Measurements from ENCODE around the gene AP2A1.

The AP2A1 gene

DNA sequence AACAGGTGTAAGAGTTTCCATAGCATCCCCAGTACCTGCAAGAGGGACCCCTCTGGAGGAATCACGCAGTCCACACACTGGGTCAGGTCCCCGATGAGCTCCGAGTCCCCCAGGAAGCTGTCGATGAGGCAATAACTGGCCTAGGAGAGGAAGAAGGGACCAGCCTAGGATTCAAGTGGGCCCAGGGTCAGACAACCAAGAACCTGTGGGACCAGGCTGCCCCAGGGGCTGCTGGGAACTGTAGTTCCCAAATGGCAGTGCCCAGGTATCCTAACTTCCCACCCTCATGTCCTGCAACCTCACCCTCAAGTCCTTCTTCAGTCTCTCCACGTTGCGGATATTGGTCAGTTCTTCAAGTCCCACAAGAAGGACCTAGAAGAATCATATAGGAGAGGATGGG lies 44.5 kb downstream of the AP2A1 start:
- no peak overlapping the region for H3K4me2 ChIP-seq (ENCODE audit: low read length)
- H3K4me3 ChIP-seq (ENCODE audit: low read length), result no peak overlapping the region
- no CpG with 5 or more reads among the region's 6 CpGs for WGBS (ENCODE audit: extremely low coverage, insufficient coverage, low lambda C conversion rate)
- H4K8ac ChIP-seq (ENCODE audit: low read depth, low read length), result no peak overlapping the region
- H2AK5ac ChIP-seq (ENCODE audit: low read length), result no peak overlapping the region
- DNase-seq, result no peak
- no peaks in the 10 kb centered on the region for H3K79me1 ChIP-seq (ENCODE audit: low read length)
- H2BK15ac ChIP-seq (replicated peaks; ENCODE audit: low read depth), result no peak overlapping the region
- no peaks in the 10 kb centered on the region for H3K79me2 ChIP-seq (ENCODE audit: control insufficient read depth, insufficient read depth, low read length)
- no peak overlapping the region for H3K27ac ChIP-seq (ENCODE audit: low read depth, low read length)
- no peaks in the 10 kb centered on the region for H3K27me3 ChIP-seq (ENCODE audit: insufficient read depth, low read length, poor library complexity)
- no peak overlapping the region for H3K9ac ChIP-seq (ENCODE audit: low read length)
- peaks cover 4% of the 10 kb centered on the region for H3K4me1 ChIP-seq (ENCODE audit: control insufficient read depth, low read depth, low read length)
- H3K18ac ChIP-seq (ENCODE audit: low read length), result no peak overlapping the region
- no peak overlapping the region for H4K5ac ChIP-seq (ENCODE audit: low read length)
- no peaks in the 10 kb centered on the region for H3K36me3 ChIP-seq (ENCODE audit: control insufficient read depth, insufficient read depth, low read length)
- no peak overlapping the region for H2BK120ac ChIP-seq (ENCODE audit: low read depth, low read length)
- no peak overlapping the region for H3K4ac ChIP-seq (ENCODE audit: low read depth, low read length)
- H3K56ac ChIP-seq (ENCODE audit: low read length), result no peak overlapping the region
- H2BK5ac ChIP-seq (ENCODE audit: low read length), result no peak overlapping the region
- H3K23ac ChIP-seq (ENCODE audit: low read length), result no peak overlapping the region

DNA sequence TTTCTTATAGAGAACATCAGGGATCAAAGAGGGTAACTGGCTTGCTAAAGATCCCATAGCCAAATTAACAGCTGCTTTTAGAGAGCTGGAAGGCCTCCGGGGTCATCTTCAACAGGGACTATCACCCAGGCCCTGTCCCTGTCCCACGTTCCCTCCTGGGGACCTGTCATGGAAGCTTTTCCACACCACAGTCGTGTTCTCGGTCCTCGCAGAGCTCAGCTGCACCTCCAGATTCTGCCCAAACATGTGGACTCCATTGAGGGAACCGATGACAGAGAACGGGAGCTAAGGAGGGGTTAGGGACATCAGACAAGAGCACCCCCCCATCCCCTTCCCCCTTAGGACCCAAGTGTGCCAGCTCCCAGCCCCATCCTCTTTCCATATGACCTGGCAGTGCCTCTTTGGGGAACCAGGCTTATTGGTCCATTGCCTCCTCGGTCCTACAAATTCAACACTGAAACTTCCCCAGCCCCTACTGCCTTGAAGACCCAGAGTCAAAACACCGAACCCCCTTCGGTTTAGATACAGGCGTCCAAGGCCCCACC lies 45.7 kb downstream of the AP2A1 start:
- no peaks in the 10 kb centered on the region for H3K27me3 ChIP-seq (ENCODE audit: insufficient read depth, low read length, poor library complexity)
- H2BK120ac ChIP-seq (ENCODE audit: low read depth, low read length), result no peak overlapping the region
- H2BK15ac ChIP-seq (replicated peaks; ENCODE audit: low read depth), result no peak overlapping the region
- H3K4me1 ChIP-seq (ENCODE audit: control insufficient read depth, low read depth, low read length), result peaks cover 4% of the 10 kb centered on the region
- WGBS (ENCODE audit: extremely low coverage, insufficient coverage, low lambda C conversion rate), result no CpG with 5 or more reads among the region's 11 CpGs
- peak overlapping the region; percentile 53 for H3K4me2 ChIP-seq (ENCODE audit: low read length)
- no peaks in the 10 kb centered on the region for H3K79me2 ChIP-seq (ENCODE audit: control insufficient read depth, insufficient read depth, low read length)
- no peak overlapping the region for H3K27ac ChIP-seq (ENCODE audit: low read depth, low read length)
- no peak for DNase-seq
- peak overlapping the region; percentile 80 for H3K9ac ChIP-seq (ENCODE audit: low read length)
- H3K56ac ChIP-seq (ENCODE audit: low read length), result peak overlapping the region; percentile 74
- no peak overlapping the region for H2BK5ac ChIP-seq (ENCODE audit: low read length)
- H3K36me3 ChIP-seq (ENCODE audit: control insufficient read depth, insufficient read depth, low read length), result no peaks in the 10 kb centered on the region
- peak overlapping the region; percentile 32 for H3K4me3 ChIP-seq (ENCODE audit: low read length)
- H3K79me1 ChIP-seq (ENCODE audit: low read length), result no peaks in the 10 kb centered on the region
- H4K8ac ChIP-seq (ENCODE audit: low read depth, low read length), result no peak overlapping the region
- H2AK5ac ChIP-seq (ENCODE audit: low read length), result no peak overlapping the region
- H3K18ac ChIP-seq (ENCODE audit: low read length), result peak overlapping the region; percentile 30
- H3K4ac ChIP-seq (ENCODE audit: low read depth, low read length), result no peak overlapping the region
- H4K5ac ChIP-seq (ENCODE audit: low read length), result no peak overlapping the region
- H3K23ac ChIP-seq (ENCODE audit: low read length), result no peak overlapping the region

DNA sequence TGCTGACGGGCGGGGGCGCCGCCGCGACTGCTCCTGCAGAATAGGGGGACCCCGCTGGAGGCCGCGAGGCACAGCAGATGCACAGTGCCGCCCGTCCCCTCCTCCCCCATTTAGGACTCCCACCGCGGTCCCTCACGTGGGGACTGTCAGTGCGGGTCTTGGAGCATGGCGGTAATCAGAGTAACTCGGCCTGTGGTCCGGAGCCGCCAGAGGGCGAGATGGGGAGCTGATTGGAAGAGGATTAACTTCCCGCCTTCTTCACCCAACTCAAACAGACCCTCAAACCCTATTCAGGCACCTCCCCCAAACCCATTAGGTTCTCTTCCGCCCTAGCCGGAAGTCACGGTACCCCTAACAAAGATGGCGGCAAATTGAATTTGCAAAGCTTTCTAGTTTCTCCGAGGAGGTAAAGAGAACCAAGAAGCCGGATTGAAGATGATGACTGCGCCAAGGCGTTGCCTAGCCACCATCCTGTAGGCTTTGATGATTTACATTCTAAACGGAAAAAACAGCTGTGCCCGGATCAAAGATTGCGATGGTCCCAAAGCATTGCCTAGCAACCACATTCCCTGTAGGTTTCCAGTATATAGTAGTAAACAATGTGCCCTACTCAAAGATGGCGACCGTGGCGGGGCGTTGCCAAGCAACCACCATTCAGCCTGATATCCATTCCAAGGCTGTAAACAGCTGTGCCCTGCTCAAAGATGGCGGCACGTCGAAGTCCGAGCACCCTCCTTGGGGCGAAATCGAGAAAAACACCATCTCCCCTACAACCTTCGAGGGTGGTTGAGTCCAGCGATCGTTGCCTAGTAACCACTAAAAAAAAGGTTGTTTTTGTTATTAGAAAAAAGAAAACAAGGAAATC lies 46.4 kb downstream of the AP2A1 start, which contains the start of gene FUZ:
Gene FUZ (minus strand): TSS at position 296 of the 865 bp plus-strand sequence. CDS start 186 bp downstream, at position 110.
- Histone ChIP-seq H3K79me1 (ENCODE audit: low read length) (no peaks in the 10 kb centered on the region), H3K4me3 (ENCODE audit: low read length) (peak within 1 kb of the TSS; percentile 73), H3K4ac (ENCODE audit: low read depth, low read length) (no peak within 1 kb of the TSS), H2BK5ac (ENCODE audit: low read length) (peak within 1 kb of the TSS; percentile 58), H3K18ac (ENCODE audit: low read length) (peak within 1 kb of the TSS; percentile 30), H4K8ac (ENCODE audit: low read depth, low read length) (no peak within 1 kb of the TSS), H2BK15ac (replicated peaks; ENCODE audit: low read depth) (no peak within 1 kb of the TSS), H2BK120ac (ENCODE audit: low read depth, low read length) (no peak within 1 kb of the TSS), H3K56ac (ENCODE audit: low read length) (peak within 1 kb of the TSS; percentile 86), H3K27me3 (ENCODE audit: insufficient read depth, low read length, poor library complexity) (no peaks in the 10 kb centered on the region), H3K4me2 (ENCODE audit: low read length) (peak within 1 kb of the TSS; percentile 53), H4K5ac (ENCODE audit: low read length) (no peak within 1 kb of the TSS), H3K36me3 (ENCODE audit: control insufficient read depth, insufficient read depth, low read length) (no peaks in the 10 kb centered on the region), H3K79me2 (ENCODE audit: control insufficient read depth, insufficient read depth, low read length) (no peaks in the 10 kb centered on the region), H3K4me1 (ENCODE audit: control insufficient read depth, low read depth, low read length) (peaks cover 4% of the 10 kb centered on the region), H2AK5ac (ENCODE audit: low read length) (no peak within 1 kb of the TSS), H3K27ac (ENCODE audit: low read depth, low read length) (no peak within 1 kb of the TSS), H3K23ac (ENCODE audit: low read length) (no peak within 1 kb of the TSS), H3K9ac (ENCODE audit: low read length) (peak within 1 kb of the TSS; percentile 80)
- peak; percentile 100 for DNase-seq
- WGBS (ENCODE audit: extremely low coverage, insufficient coverage, low lambda C conversion rate), result no CpG with 5 or more reads among the region's 45 CpGs

DNA sequence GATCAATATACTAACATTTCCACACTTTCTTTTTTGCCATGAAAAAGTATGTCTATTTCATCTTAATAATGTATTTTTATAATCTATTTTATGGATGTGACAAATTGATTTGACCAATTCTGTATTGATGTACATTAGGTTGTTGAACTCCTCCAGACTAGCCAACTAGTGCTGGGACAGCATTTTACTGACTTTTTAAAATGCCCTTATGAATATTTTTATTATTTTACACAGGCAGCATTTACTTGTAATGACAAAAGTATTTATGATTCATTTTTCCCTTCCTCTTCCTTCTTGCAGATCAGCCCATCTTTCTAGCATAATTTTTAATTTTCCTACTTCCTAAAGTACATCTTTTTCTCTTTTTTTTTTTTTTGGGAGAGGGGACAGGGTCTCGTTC lies 47.2 kb downstream of the AP2A1 start:
- H2BK5ac ChIP-seq (ENCODE audit: low read length), result no peak overlapping the region
- H3K4me3 ChIP-seq (ENCODE audit: low read length), result no peak overlapping the region
- H4K8ac ChIP-seq (ENCODE audit: low read depth, low read length), result no peak overlapping the region

DNA sequence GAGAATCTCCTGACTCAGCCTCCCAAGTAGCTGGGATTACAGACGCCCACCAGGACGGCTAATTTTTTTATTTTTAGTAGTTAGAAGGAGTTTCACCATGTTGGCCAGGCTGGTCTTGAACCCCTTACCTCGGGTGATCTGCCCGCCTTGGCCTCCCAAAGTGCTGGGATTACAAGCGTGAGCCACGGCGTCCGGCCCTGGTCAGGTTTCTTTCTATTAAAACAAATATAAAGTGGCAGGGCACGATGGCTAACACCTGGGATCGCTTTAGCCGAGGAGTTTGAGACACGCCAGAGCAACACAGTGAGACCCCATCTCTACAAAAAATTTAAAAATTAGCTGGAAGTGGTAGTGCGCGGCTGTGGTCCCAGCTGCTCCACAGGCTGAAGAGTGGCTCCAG lies 49.8 kb downstream of the AP2A1 start:
- H2AK5ac ChIP-seq (ENCODE audit: low read length), result no peak overlapping the region
- H3K4me1 ChIP-seq (ENCODE audit: control insufficient read depth, low read depth, low read length), result no peaks in the 10 kb centered on the region
- H3K18ac ChIP-seq (ENCODE audit: low read length), result no peak overlapping the region
- no peak overlapping the region for H4K5ac ChIP-seq (ENCODE audit: low read length)
- no peak overlapping the region for H4K8ac ChIP-seq (ENCODE audit: low read depth, low read length)
- H3K79me1 ChIP-seq (ENCODE audit: low read length), result peaks cover 6% of the 10 kb centered on the region
- H3K9ac ChIP-seq (ENCODE audit: low read length), result no peak overlapping the region
- no peak overlapping the region for H3K4ac ChIP-seq (ENCODE audit: low read depth, low read length)
- H3K4me3 ChIP-seq (ENCODE audit: low read length), result no peak overlapping the region
- no peak overlapping the region for H2BK5ac ChIP-seq (ENCODE audit: low read length)
- H3K79me2 ChIP-seq (ENCODE audit: control insufficient read depth, insufficient read depth, low read length), result peaks cover 11% of the 10 kb centered on the region
- no CpG with 5 or more reads among the region's 14 CpGs for WGBS (ENCODE audit: extremely low coverage, insufficient coverage, low lambda C conversion rate)
- H3K27ac ChIP-seq (ENCODE audit: low read depth, low read length), result no peak overlapping the region
- no peak overlapping the region for H3K56ac ChIP-seq (ENCODE audit: low read length)
- no peak for DNase-seq
- H3K23ac ChIP-seq (ENCODE audit: low read length), result no peak overlapping the region
- no peaks in the 10 kb centered on the region for H3K27me3 ChIP-seq (ENCODE audit: insufficient read depth, low read length, poor library complexity)
- no peaks in the 10 kb centered on the region for H3K36me3 ChIP-seq (ENCODE audit: control insufficient read depth, insufficient read depth, low read length)
- H3K4me2 ChIP-seq (ENCODE audit: low read length), result no peak overlapping the region
- no peak overlapping the region for H2BK15ac ChIP-seq (replicated peaks; ENCODE audit: low read depth)
- no peak overlapping the region for H2BK120ac ChIP-seq (ENCODE audit: low read depth, low read length)

More for the DNA sequence above, 47.2 kb downstream of the AP2A1 start:
- H3K56ac ChIP-seq (ENCODE audit: low read length), result no peak overlapping the region
- no peak for DNase-seq
- H4K5ac ChIP-seq (ENCODE audit: low read length), result no peak overlapping the region
- no peak overlapping the region for H3K18ac ChIP-seq (ENCODE audit: low read length)
- H3K4me1 ChIP-seq (ENCODE audit: control insufficient read depth, low read depth, low read length), result peaks cover 4% of the 10 kb centered on the region
- H2AK5ac ChIP-seq (ENCODE audit: low read length), result no peak overlapping the region
- no peak overlapping the region for H3K27ac ChIP-seq (ENCODE audit: low read depth, low read length)
- no peak overlapping the region for H3K9ac ChIP-seq (ENCODE audit: low read length)
- no peak overlapping the region for H3K4ac ChIP-seq (ENCODE audit: low read depth, low read length)
- no CpG with 5 or more reads among the region's 1 CpG for WGBS (ENCODE audit: extremely low coverage, insufficient coverage, low lambda C conversion rate)
- no peaks in the 10 kb centered on the region for H3K79me1 ChIP-seq (ENCODE audit: low read length)
- no peak overlapping the region for H2BK120ac ChIP-seq (ENCODE audit: low read depth, low read length)
- no peak overlapping the region for H3K4me2 ChIP-seq (ENCODE audit: low read length)
- H3K23ac ChIP-seq (ENCODE audit: low read length), result no peak overlapping the region
- peaks cover 5% of the 10 kb centered on the region for H3K79me2 ChIP-seq (ENCODE audit: control insufficient read depth, insufficient read depth, low read length)
- no peaks in the 10 kb centered on the region for H3K27me3 ChIP-seq (ENCODE audit: insufficient read depth, low read length, poor library complexity)
- H3K36me3 ChIP-seq (ENCODE audit: control insufficient read depth, insufficient read depth, low read length), result no peaks in the 10 kb centered on the region
- no peak overlapping the region for H2BK15ac ChIP-seq (replicated peaks; ENCODE audit: low read depth)
